SU-DHL-6 (cell line): Measurements from ENCODE around the gene INPP1.

ENCODE experiments used
- H2AFZ ChIP-seq: fragments of 200-600 bp; sonication (generic); 2 replicates; pipeline ENCODE4 v1.6.1; 2014; ENCODE audit warnings: low read depth, mild to moderate bottlenecking, moderate library complexity, mixed read lengths, antibody characterized with exemption, low read length; ENCODE audit not compliant: severe bottlenecking
- H3F3A ChIP-seq: fragments of 200-600 bp; shearing (Covaris generic); 2 replicates; pipeline ENCODE4 v1.6.0; 2016; ENCODE audit warnings: antibody characterized with exemption, mild to moderate bottlenecking; ENCODE audit not compliant: insufficient read depth
- H3K27ac ChIP-seq: fragments of 200-600 bp; sonication (generic); 2 replicates; pipeline ENCODE4 v1.5.1; 2016; ENCODE audit warnings: low read depth, mild to moderate bottlenecking, low read length, moderate library complexity, mixed read lengths
- H3K27me3 ChIP-seq: fragments of 200-600 bp; sonication (generic), shearing (Covaris generic); 2 replicates; pipeline ENCODE4 v1.6.0; 2014; ENCODE audit warnings: mild to moderate bottlenecking, low read length
- H3K36me3 ChIP-seq: fragments of 200-600 bp; sonication (generic); 2 replicates; pipeline ENCODE4 v1.6.1; 2014; ENCODE audit warnings: mild to moderate bottlenecking, low read length, mixed read lengths
- H3K4me2 ChIP-seq: fragments of 300-600, 200-600 bp; shearing (Covaris generic), sonication (generic); 2 replicates; pipeline ENCODE4 v1.6.0; 2014; ENCODE audit warnings: low read length, low read depth, mild to moderate bottlenecking; ENCODE audit not compliant: poor library complexity, severe bottlenecking
- H3K4me3 ChIP-seq: fragments of 200-600 bp; sonication (generic); 2 replicates; pipeline ENCODE4 v1.5.1; 2014; ENCODE audit warnings: antibody characterized with exemption, low read length, mild to moderate bottlenecking, mixed read lengths; ENCODE audit not compliant: insufficient read depth, poor library complexity, severe bottlenecking
- H3K79me2 ChIP-seq: fragments of 200-600 bp; sonication (generic); 2 replicates; pipeline ENCODE4 v1.6.1; 2014; ENCODE audit warnings: mild to moderate bottlenecking, low read length, moderate library complexity; ENCODE audit not compliant: insufficient read depth
- H3K9ac ChIP-seq: fragments of 200-600 bp; sonication (generic); 2 replicates; pipeline ENCODE4 v1.7.0; 2014; ENCODE audit warnings: mild to moderate bottlenecking, low read length
- H3K9me2 ChIP-seq: fragments of 200-600 bp; sonication (generic); replicated peaks from 2 replicates; pipeline ENCODE4 v1.6.1; 2014; ENCODE audit warnings: low read length; ENCODE audit not compliant: insufficient read depth
- H3K9me3 ChIP-seq: fragments of 200-600 bp; sonication (generic); 2 replicates; pipeline ENCODE4 v1.6.1; 2014; ENCODE audit warnings: low read length, mixed read lengths; ENCODE audit not compliant: insufficient read depth
- H4K20me1 ChIP-seq: fragments of 200-600 bp; sonication (generic); 2 replicates; pipeline ENCODE4 v1.6.1; 2014; ENCODE audit warnings: low read depth, mild to moderate bottlenecking, antibody characterized with exemption, low read length, moderate library complexity, mixed read lengths
- CTCF ChIP-seq: fragments of 200-600 bp; sonication (generic); IDR thresholded peaks from one replicate; pipeline ENCODE4 v1.5.1; 2017; ENCODE audit warnings: antibody characterized with exemption, mild to moderate bottlenecking, low read length, moderate library complexity; ENCODE audit not compliant: insufficient read depth, poor library complexity, severe bottlenecking
- EZH2phosphoT487 ChIP-seq: fragments of 200-600 bp; sonication (generic), shearing (Covaris generic); conservative IDR thresholded peaks from 2 replicates; pipeline ENCODE4 v1.6.1; 2018; ENCODE audit warnings: mild to moderate bottlenecking, antibody characterized with exemption, low read length, moderate library complexity, mixed read lengths

Gene INPP1

GRCh38 chr2:190318514-190318913 lies 24.9 kb upstream of the INPP1 start:
- Histone ChIP-seq H3K79me2 (peaks cover 38% of the 10 kb centered on the region), H3F3A (peaks cover 12% of the 10 kb centered on the region; the same call in 1 of the 2 replicates), H3K27ac (no peak overlapping the region), H3K27me3 (no peaks in the 10 kb centered on the region), H3K36me3 (no peaks in the 10 kb centered on the region), H3K4me3 (peak overlapping the region; percentile 65), H3K9ac (peak overlapping the region; percentile 69), H3K9me2 (no peaks in the 10 kb centered on the region), H2AFZ (no peak overlapping the region), H3K4me2 (peak overlapping the region; percentile 87), H3K9me3 (no peaks in the 10 kb centered on the region), H4K20me1 (no peaks in the 10 kb centered on the region)
- no peak for TF ChIP-seq EZH2phosphoT487
- no peak for TF ChIP-seq CTCF

GRCh38 chr2:190318931-190319554 lies 24.3 kb upstream of the INPP1 start:
- peaks cover 36% of the 10 kb centered on the region for H3K79me2 ChIP-seq
- H3K4me2 ChIP-seq: peak overlapping the region; percentile 87
- peak overlapping the region; percentile 65 for H3K4me3 ChIP-seq
- H2AFZ ChIP-seq: peak overlapping the region; percentile 75
- H3K9me3 ChIP-seq: no peaks in the 10 kb centered on the region
- peaks cover 12% of the 10 kb centered on the region; the same call in 1 of the 2 replicates for H3F3A ChIP-seq
- H3K27ac ChIP-seq: peak overlapping the region; percentile 77
- H3K36me3 ChIP-seq: no peaks in the 10 kb centered on the region
- TF ChIP-seq CTCF (no peak), EZH2phosphoT487 (no peak)
- no peaks in the 10 kb centered on the region for H3K9me2 ChIP-seq
- H4K20me1 ChIP-seq: no peaks in the 10 kb centered on the region
- H3K9ac ChIP-seq: peak overlapping the region; percentile 69
- H3K27me3 ChIP-seq: no peaks in the 10 kb centered on the region

- Histone ChIP-seq H3K27me3 (no peaks in the 10 kb centered on the region), H3F3A (peaks cover 12% of the 10 kb centered on the region; the same call in 1 of the 2 replicates), H3K9ac (peak within 1 kb of the TSS; percentile 69), H3K27ac (peak within 1 kb of the TSS; percentile 77), H3K9me3 (no peaks in the 10 kb centered on the region), H3K9me2 (no peaks in the 10 kb centered on the region), H3K4me3 (peak within 1 kb of the TSS; percentile 65), H2AFZ (peak within 1 kb of the TSS; percentile 75), H3K4me2 (peak within 1 kb of the TSS; percentile 87), H3K79me2 (peaks cover 36% of the 10 kb centered on the region), H4K20me1 (no peaks in the 10 kb centered on the region), H3K36me3 (no peaks in the 10 kb centered on the region)
- TF ChIP-seq EZH2phosphoT487: no peak
- peak; percentile 20 for TF ChIP-seq CTCF
Measured at GRCh38 chr2:190319555-190320498, 23.6 kb upstream of the INPP1 start, which contains the start of gene HIBCH. HIBCH (minus strand) TSS chr2:190319826; CDS start chr2:190319750, 76 bp downstream.
